HCT116 (cell line): Measurements from ENCODE around the gene ZNF264. TPM values are rescaled to one million over a fixed set of nuclear protein-coding genes. Genes with fewer than 3 reads are reported as not detected.
"Not testable (repeated sequence)": the region's sequence is repeated elsewhere in the genome, so short reads cannot be mapped to it uniquely, and the experiment has no call there.

Experiments used
- ATAC-seq: fragments of 200-7000 bp; cut with Tn5 transposase; 2 replicates; pipeline ENCODE4 v1.9.1; 2020; ENCODE audit warnings: mild to moderate bottlenecking, moderate library complexity
- BruUV-seq: library from RNA; stranded (reverse); fragments of 400-500 nt; replicated peaks from 2 replicates; lab custom pipeline; 2021; lab: Mats Ljungman, UMichigan
- CTCF ChIA-PET: fragments of 300-600 bp; sonication (Branson Sonifier 250); formaldehyde crosslinking; loops from one replicate; lab custom pipeline; 2021; ENCODE audit warnings: antibody characterized with exemption; lab: Charles Lee
- POLR2A ChIA-PET: fragments of 300-600, 350-600 bp; sonication (Branson Sonifier 250); formaldehyde crosslinking; loops from one replicate; lab custom pipeline; 2021; ENCODE audit warnings: antibody characterized with exemption; lab: Charles Lee
- RAD21 ChIA-PET, 2 experiments: fragments of 300-600 bp; sonication (Branson Sonifier 250); formaldehyde crosslinking; loops; one replicate each; lab custom pipeline; 2023; ENCODE audit warnings: low total read pairs in 2 of 2; ENCODE audit not compliant: uncharacterized antibody in 2 of 2, unreplicated experiment in 2 of 2, low non-redundant PET in 1 of 2; lab: Charles Lee
- DNase-seq: peaks from one replicate; pipeline ENCODE4 v3.0.0-alpha.2; 2010; ENCODE audit warnings: low read depth, low spot score
- H2AFZ ChIP-seq: fragments of 200-600 bp; shearing (Covaris generic), sonication (generic); 2 replicates; pipeline ENCODE4 v1.6.1; 2017; ENCODE audit warnings: low read depth, mixed run types, mixed read lengths, antibody characterized with exemption, low read length; ENCODE audit not compliant: poor library complexity, severe bottlenecking
- H3K27ac ChIP-seq: 2 replicates; pipeline ENCODE4 v1.5.1; 2012; ENCODE audit warnings: low read depth, low read length
- H3K27me3 ChIP-seq: fragments of 200-600 bp; sonication (generic); 2 replicates; pipeline ENCODE4 v1.6.1; 2016; ENCODE audit warnings: mixed run types, low read length, mixed read lengths; ENCODE audit not compliant: insufficient read depth
- H3K36me3 ChIP-seq, 2 experiments: fragments of 200-500 bp in 1 of 2; fragments of 200-600 bp in 1 of 2; sonication (Bioruptor generic) in 1 of 2; sonication (generic) in 1 of 2; 2 replicates each; pipeline versions ENCODE4 v1.5.1 to v1.6.1; 2014 to 2016; ENCODE audit warnings: low read length in 2 of 2, inconsistent platforms in 1 of 2, mixed read lengths in 1 of 2, mixed run types in 1 of 2; ENCODE audit not compliant: insufficient read depth in 2 of 2, control insufficient read depth in 1 of 2
- H3K4me1 ChIP-seq, 2 experiments: fragments of 200-600 bp in 1 of 2; sonication (generic) in 1 of 2; 2 replicates each; pipeline versions ENCODE4 v1.5.1 to v1.6.1; 2012 to 2017; ENCODE audit warnings: low read length in 2 of 2, inconsistent platforms in 1 of 2, mild to moderate bottlenecking in 1 of 2, mixed read lengths in 1 of 2, mixed run types in 1 of 2, moderate library complexity in 1 of 2; ENCODE audit not compliant: insufficient read depth in 2 of 2, control insufficient read depth in 1 of 2
- H3K4me2 ChIP-seq: fragments of 200-600 bp; sonication (generic); 2 replicates; pipeline ENCODE4 v1.6.1; 2017; ENCODE audit warnings: mixed run types, low read length, mixed read lengths
- H3K4me3 ChIP-seq, 2 experiments: fragments of 200-600 bp in 1 of 2; sonication (generic) in 1 of 2; replicated peaks in 1 of 2; 2 replicates each; pipeline ENCODE4 v1.5.1; 2011 to 2016; ENCODE audit warnings: low read length in 2 of 2, control low read depth in 1 of 2, low read depth in 1 of 2, mild to moderate bottlenecking in 1 of 2, mixed read lengths in 1 of 2, mixed run types in 1 of 2
- H3K79me2 ChIP-seq: fragments of 200-600 bp; sonication (generic); 2 replicates; pipeline ENCODE4 v1.6.1; 2017; ENCODE audit warnings: mild to moderate bottlenecking, mixed run types, low read length, moderate library complexity, mixed read lengths; ENCODE audit not compliant: insufficient read depth
- H3K9ac ChIP-seq: fragments of 200-600 bp; sonication (generic); 2 replicates; pipeline ENCODE4 v1.6.1; 2016; ENCODE audit warnings: low read length, mixed read lengths
- H3K9me2 ChIP-seq: fragments of 200-600 bp; sonication (generic), shearing (Covaris generic); 2 replicates; pipeline ENCODE4 v1.6.1; 2017; ENCODE audit warnings: mixed run types, mild to moderate bottlenecking, moderate library complexity; ENCODE audit not compliant: insufficient read depth
- H3K9me3 ChIP-seq, 2 experiments: fragments of 200-500 bp in 1 of 2; fragments of 200-600 bp in 1 of 2; sonication (Bioruptor generic) in 1 of 2; sonication (generic) in 1 of 2; 2 replicates each; pipeline ENCODE4 v1.6.1; 2014 to 2017; ENCODE audit warnings: low read length in 2 of 2, mixed read lengths in 2 of 2, inconsistent platforms in 1 of 2, low read depth in 1 of 2, mild to moderate bottlenecking in 1 of 2, mixed run types in 1 of 2, moderate library complexity in 1 of 2; ENCODE audit not compliant: control insufficient read depth in 1 of 2, insufficient read depth in 1 of 2
- H4K20me1 ChIP-seq: fragments of 200-600 bp; sonication (generic), shearing (Covaris generic); 2 replicates; pipeline ENCODE4 v1.6.1; 2017; ENCODE audit warnings: mixed run types, mild to moderate bottlenecking, moderate library complexity; ENCODE audit not compliant: insufficient read depth
- CBX3 ChIP-seq: IDR thresholded peaks from 2 replicates; pipeline ENCODE4 v1.6.1; 2012; ENCODE audit warnings: low read depth
- CEBPB ChIP-seq: IDR thresholded peaks from 2 replicates; pipeline ENCODE4 v1.6.1; 2012; ENCODE audit warnings: low read depth
- EGR1 ChIP-seq: IDR thresholded peaks from 2 replicates; pipeline ENCODE4 v1.6.1; 2012; ENCODE audit warnings: low read depth
- ELF1 ChIP-seq: IDR thresholded peaks from 2 replicates; pipeline ENCODE4 v1.6.1; 2012; ENCODE audit warnings: low read depth, borderline replicate concordance
- EZH2phosphoT487 ChIP-seq: fragments of 200-600 bp; IDR thresholded peaks from 2 replicates; pipeline ENCODE4 v1.6.1; 2018; ENCODE audit warnings: antibody characterized with exemption, borderline replicate concordance
- POLR2A ChIP-seq: IDR thresholded peaks from 2 replicates; pipeline ENCODE4 v1.7.0; 2011; ENCODE audit warnings: borderline replicate concordance; ENCODE audit not compliant: insufficient read depth, insufficient read length; ENCODE audit errors: extremely low read depth
- POLR2AphosphoS5 ChIP-seq: IDR thresholded peaks from 2 replicates; pipeline ENCODE4 v1.6.1; 2011; ENCODE audit warnings: mild to moderate bottlenecking, low read depth, low read length, moderate library complexity
- RAD21 ChIP-seq: IDR thresholded peaks from 2 replicates; pipeline ENCODE4 v1.6.1; 2012; ENCODE audit warnings: low read depth, mild to moderate bottlenecking
- SIN3A ChIP-seq: IDR thresholded peaks from 2 replicates; pipeline ENCODE4 v1.6.1; 2012; ENCODE audit warnings: low read depth
- SRF ChIP-seq: IDR thresholded peaks from 2 replicates; pipeline ENCODE4 v1.6.1; 2012; ENCODE audit warnings: low read depth
- TCF7L2 ChIP-seq: IDR thresholded peaks from 2 replicates; pipeline ENCODE4 v1.7.0; 2011; ENCODE audit warnings: borderline replicate concordance, inconsistent platforms; ENCODE audit not compliant: insufficient read depth, insufficient read length; ENCODE audit errors: extremely low read depth
- YY1 ChIP-seq: IDR thresholded peaks from 2 replicates; pipeline ENCODE4 v1.6.1; 2011; ENCODE audit warnings: low read length, low read depth, moderate library complexity, mild to moderate bottlenecking; ENCODE audit not compliant: insufficient replicate concordance; ENCODE audit errors: extremely low read depth
- ZBTB33 ChIP-seq: IDR thresholded peaks from 2 replicates; pipeline ENCODE4 v1.6.1; 2011; ENCODE audit warnings: mild to moderate bottlenecking, low read length, moderate library complexity; ENCODE audit not compliant: insufficient replicate concordance; ENCODE audit errors: extremely low read depth
- ZFX ChIP-seq: fragments of 450-650 bp; IDR thresholded peaks from 2 replicates; pipeline ENCODE4 v1.6.1; 2017
- ZNF274 ChIP-seq: fragments of 200-500 bp; sonication (Bioruptor generic); IDR thresholded peaks from 2 replicates; pipeline ENCODE4 v1.6.1; 2014; ENCODE audit warnings: mild to moderate bottlenecking, low read depth, low read length, inconsistent platforms
- intact Hi-C: fragments of 100-400 bp; cut with micrococcal nuclease; formaldehyde crosslinking; loops from 2 replicates; pipeline ENCODE4 v1.10.0; 2022
- total RNA-seq: library from RNA; stranded (reverse); gene quantifications from one replicate; pipeline ENCODE4 v1.2.1, GENCODE V29; 2021; ENCODE audit not compliant: unreplicated experiment
- TF ChIP-seq, protein P1 (sequence below), 3 experiments: fragments of 200-600 bp in 1 of 3; sonication (generic) in 1 of 3; IDR thresholded peaks in 2 of 3; conservative IDR thresholded peaks in 1 of 3; 2 replicates each; pipeline ENCODE4 v1.5.1; 2012 to 2017; ENCODE audit warnings: low read depth in 2 of 3, low read length in 2 of 3, antibody characterized with exemption in 1 of 3, borderline replicate concordance in 1 of 3, control low read depth in 1 of 3, mild to moderate bottlenecking in 1 of 3, mixed read lengths in 1 of 3, mixed run types in 1 of 3, moderate library complexity in 1 of 3; ENCODE audit not compliant: insufficient read depth in 1 of 3

Gene ZNF264
- total RNA-seq, 1 experiment from 2014 or later = 30.3 TPM

DNA sequence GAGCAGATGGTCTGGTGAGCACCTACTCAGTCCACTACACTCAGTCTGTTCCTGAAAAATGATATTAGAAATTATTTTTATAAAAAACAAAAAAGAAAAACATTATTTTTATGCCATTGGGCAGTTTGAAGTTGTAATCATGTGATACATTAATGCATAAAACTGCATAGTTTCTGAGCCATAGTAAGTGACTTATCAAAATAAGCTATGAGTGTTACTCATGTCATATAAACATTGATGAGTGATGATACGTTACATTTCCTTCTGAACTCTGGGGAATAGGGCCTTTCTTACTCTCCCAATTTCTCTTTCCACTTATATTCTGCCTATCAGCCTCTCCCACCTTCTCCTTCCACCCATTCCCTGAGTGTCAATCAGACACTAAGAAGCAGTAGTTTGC lies 58.0 kb downstream of the ZNF264 start (continued):
- no peak for TF ChIP-seq ELF1
- no peak for TF ChIP-seq POLR2A

DNA sequence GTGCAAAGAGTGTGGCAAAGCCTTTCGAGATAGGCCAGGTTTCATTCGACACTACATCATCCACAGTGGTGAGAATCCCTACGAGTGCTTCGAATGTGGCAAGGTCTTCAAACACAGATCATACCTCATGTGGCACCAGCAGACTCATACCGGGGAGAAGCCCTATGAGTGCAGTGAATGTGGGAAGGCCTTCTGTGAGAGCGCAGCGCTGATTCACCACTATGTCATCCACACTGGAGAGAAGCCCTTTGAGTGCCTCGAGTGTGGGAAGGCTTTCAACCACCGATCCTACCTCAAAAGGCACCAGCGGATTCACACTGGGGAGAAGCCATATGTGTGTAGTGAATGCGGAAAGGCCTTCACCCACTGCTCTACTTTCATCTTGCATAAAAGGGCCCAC lies 62.5 kb downstream of the ZNF264 start:
- H3K9me3 ChIP-seq, H4K20me1 ChIP-seq, DNase-seq, POLR2A ChIA-PET, H3K27ac ChIP-seq, H3K4me1 ChIP-seq, H3K9me2 ChIP-seq, H3K9ac ChIP-seq, H3K4me3 ChIP-seq, H2AFZ ChIP-seq, H3K4me2 ChIP-seq, BruUV-seq, ATAC-seq, CTCF ChIA-PET, H3K79me2 ChIP-seq, intact Hi-C loops, RAD21 ChIA-PET, H3K27me3 ChIP-seq: not testable (repeated sequence)
- peaks cover 9 to 27% of the 10 kb centered on the region in 2 experiments; a peak in 3 of 4 replicates for H3K36me3 ChIP-seq

DNA sequence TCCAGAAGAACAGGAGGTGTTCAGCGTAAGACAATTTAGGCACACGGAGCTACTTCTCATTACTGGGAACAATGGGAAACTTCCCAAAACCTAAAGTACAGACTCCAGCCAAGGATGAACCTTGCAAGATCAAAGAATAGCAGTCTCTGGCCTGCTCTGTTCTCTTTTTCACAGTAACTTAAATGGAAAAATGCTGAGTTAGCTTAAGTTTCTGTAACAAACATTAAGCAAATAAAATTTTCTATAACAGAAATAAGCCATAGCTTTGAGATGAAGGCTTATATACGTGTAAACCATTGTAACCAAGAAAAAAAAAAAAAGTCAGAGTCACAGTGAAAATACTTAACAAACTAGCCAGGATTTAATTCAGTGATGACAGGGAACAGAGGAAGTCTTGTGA lies 70.7 kb downstream of the ZNF264 start:
- no peak overlapping the region for H3K27ac ChIP-seq
- BruUV-seq = no TSS peak
- intact Hi-C loops = no loop called here
- ChIA-PET RAD21 (no interaction called here), CTCF (no interaction called here), POLR2A (interaction anchor here (1.6 kb wide), 1 partner anchor 14 kb away, joined by 4 read pairs; no protein-coding TSS in a partner anchor)
- no peak for DNase-seq
- H3K9me3 ChIP-seq = no peaks in the 10 kb centered on the region
- no peak overlapping the region for H3K9ac ChIP-seq
- no peak overlapping the region for H3K4me2 ChIP-seq
- H3K4me3 ChIP-seq = no peak overlapping the region
- no peaks in the 10 kb centered on the region for H3K36me3 ChIP-seq
- ATAC-seq = no peak
- no peaks in the 10 kb centered on the region for H3K9me2 ChIP-seq
- no peak overlapping the region for H2AFZ ChIP-seq
- H3K79me2 ChIP-seq = 0 out of 2 replicates have a peak, but pooled peaks cover 5% of the 10 kb centered on the region
- H4K20me1 ChIP-seq = no peaks in the 10 kb centered on the region
- H3K4me1 ChIP-seq = no peaks in the 10 kb centered on the region
- no peaks in the 10 kb centered on the region for H3K27me3 ChIP-seq
- TF ChIP-seq SRF (no peak), ZFX (no peak), ZBTB33 (no peak), RAD21 (no peak), POLR2A (no peak), YY1 (no peak), EZH2phosphoT487 (no peak), POLR2AphosphoS5 (no peak), EGR1 (no peak), CEBPB (no peak), ZNF274 (no peak), SIN3A (no peak), TCF7L2 (no peak), CBX3 (no peak)
- TF ChIP-seq, protein P1, sequence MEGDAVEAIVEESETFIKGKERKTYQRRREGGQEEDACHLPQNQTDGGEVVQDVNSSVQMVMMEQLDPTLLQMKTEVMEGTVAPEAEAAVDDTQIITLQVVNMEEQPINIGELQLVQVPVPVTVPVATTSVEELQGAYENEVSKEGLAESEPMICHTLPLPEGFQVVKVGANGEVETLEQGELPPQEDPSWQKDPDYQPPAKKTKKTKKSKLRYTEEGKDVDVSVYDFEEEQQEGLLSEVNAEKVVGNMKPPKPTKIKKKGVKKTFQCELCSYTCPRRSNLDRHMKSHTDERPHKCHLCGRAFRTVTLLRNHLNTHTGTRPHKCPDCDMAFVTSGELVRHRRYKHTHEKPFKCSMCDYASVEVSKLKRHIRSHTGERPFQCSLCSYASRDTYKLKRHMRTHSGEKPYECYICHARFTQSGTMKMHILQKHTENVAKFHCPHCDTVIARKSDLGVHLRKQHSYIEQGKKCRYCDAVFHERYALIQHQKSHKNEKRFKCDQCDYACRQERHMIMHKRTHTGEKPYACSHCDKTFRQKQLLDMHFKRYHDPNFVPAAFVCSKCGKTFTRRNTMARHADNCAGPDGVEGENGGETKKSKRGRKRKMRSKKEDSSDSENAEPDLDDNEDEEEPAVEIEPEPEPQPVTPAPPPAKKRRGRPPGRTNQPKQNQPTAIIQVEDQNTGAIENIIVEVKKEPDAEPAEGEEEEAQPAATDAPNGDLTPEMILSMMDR (IDR thresholded peaks at IDR 0.05 in 2 of 3, conservative IDR thresholded peaks at IDR 0.05 in 1 of 3; ENCODE audit: borderline replicate concordance in 1 of 3, insufficient read depth in 1 of 3, low read depth in 2 of 3, low read length in 2 of 3) = no peak
